PC-3 (cell line): ENCODE data around the gene LGALS4.

Experiments used
- EZH2phosphoT487 ChIP-seq: fragments of 300-600 bp; sonication (generic); IDR thresholded peaks from 2 replicates; pipeline ENCODE4 v1.6.1; 2018; ENCODE audit warnings: mild to moderate bottlenecking, antibody characterized with exemption, low read length, borderline replicate concordance
- TF ChIP-seq, protein P1 (sequence below): fragments of 300-600 bp; sonication (generic); conservative IDR thresholded peaks from 2 replicates; pipeline ENCODE4 v1.5.1; 2017; ENCODE audit warnings: antibody characterized with exemption, low read depth, mild to moderate bottlenecking, low read length

DNA sequence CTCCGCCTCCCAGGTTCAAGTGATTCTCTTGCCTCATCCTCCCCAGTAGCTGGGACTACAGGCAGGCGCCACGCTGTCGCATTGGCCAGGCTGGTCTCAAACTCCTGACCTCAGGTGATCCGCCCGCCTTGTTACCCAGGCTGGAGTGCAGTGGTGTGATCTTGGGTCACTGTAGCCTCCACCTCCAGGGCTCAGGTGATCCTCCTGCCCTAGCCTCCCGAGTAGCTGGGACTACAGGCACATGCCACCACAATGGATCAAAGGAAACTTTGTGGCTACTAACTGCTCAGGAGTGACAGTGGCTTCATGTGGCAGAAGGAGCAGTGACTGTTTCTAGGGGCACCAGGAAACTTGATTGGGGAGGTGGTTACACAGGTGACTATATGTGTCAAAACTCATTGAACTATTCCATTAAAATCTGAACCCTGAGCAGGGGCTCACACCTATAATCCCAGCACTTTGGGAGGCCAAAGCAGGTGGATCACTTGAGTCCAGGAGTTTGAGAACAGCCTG is 27.5 kb downstream of the LGALS4 start:
- TF ChIP-seq EZH2phosphoT487 = no peak
- TF ChIP-seq, protein P1, sequence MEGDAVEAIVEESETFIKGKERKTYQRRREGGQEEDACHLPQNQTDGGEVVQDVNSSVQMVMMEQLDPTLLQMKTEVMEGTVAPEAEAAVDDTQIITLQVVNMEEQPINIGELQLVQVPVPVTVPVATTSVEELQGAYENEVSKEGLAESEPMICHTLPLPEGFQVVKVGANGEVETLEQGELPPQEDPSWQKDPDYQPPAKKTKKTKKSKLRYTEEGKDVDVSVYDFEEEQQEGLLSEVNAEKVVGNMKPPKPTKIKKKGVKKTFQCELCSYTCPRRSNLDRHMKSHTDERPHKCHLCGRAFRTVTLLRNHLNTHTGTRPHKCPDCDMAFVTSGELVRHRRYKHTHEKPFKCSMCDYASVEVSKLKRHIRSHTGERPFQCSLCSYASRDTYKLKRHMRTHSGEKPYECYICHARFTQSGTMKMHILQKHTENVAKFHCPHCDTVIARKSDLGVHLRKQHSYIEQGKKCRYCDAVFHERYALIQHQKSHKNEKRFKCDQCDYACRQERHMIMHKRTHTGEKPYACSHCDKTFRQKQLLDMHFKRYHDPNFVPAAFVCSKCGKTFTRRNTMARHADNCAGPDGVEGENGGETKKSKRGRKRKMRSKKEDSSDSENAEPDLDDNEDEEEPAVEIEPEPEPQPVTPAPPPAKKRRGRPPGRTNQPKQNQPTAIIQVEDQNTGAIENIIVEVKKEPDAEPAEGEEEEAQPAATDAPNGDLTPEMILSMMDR = no peak
